Lower lobe of right lung (tissue), 2 donors: ENCODE data around the gene LRP5. TPM values are rescaled to one million over a fixed set of nuclear protein-coding genes. Genes with fewer than 3 reads are reported as not detected.
"Not testable (repeated sequence)": the region's sequence is repeated elsewhere in the genome, so short reads cannot be mapped to it uniquely, and the experiment has no call there.

Source experiments
- ATAC-seq, 2 donors: fragments of 200-7000 bp; cut with Tn5 transposase; one replicate each; pipeline ENCODE4 v1.9.1; 2020 to 2022; ENCODE audit warnings: mild to moderate bottlenecking in 2 of 2, moderate library complexity in 2 of 2
- DNase-seq: peaks from one replicate; pipeline ENCODE4 v3.0.0-alpha.2; 2020
- H3K27ac ChIP-seq: fragments of 200-600 bp; one replicate; pipeline ENCODE4 v1.8.0; 2022
- H3K27me3 ChIP-seq: fragments of 200-600 bp; one replicate; pipeline ENCODE4 v1.8.0; 2022; ENCODE audit warnings: low read depth
- H3K36me3 ChIP-seq: fragments of 200-600 bp; one replicate; pipeline ENCODE4 v1.8.0; 2022; ENCODE audit warnings: mild to moderate bottlenecking
- H3K4me1 ChIP-seq: fragments of 200-600 bp; one replicate; pipeline ENCODE4 v1.8.0; 2022
- H3K4me3 ChIP-seq: fragments of 200-600 bp; one replicate; pipeline ENCODE4 v1.8.0; 2022; ENCODE audit warnings: mild to moderate bottlenecking
- H3K9me3 ChIP-seq: fragments of 200-600 bp; one replicate; pipeline ENCODE4 v1.8.0; 2022
- CTCF ChIP-seq: fragments of 200-600 bp; IDR thresholded peaks from one replicate; pipeline ENCODE4 v1.8.0; 2022; ENCODE audit warnings: antibody characterized with exemption, mild to moderate bottlenecking
- intact Hi-C: fragments of 100-400 bp; cut with DNase I; formaldehyde crosslinking; loops from one replicate; pipeline ENCODE4 v1.11.0; 2022
- total RNA-seq: library from RNA; stranded (reverse); fragmentation: NEBNext Ultra II Directional; extraction: Animal tissue kit (Norgen Biotek cat#: 25700); gene quantifications from one replicate; pipeline ENCODE4 v1.2.1, GENCODE V29; 2021
- donor health status: DM: no; HTN: yes; CAD: no; lungs with severe emphysema.

Gene LRP5
- total RNA-seq, 1 donor from 2014 or later, result 66.1 TPM

- no peak for ATAC-seq
- no peak for DNase-seq
- Histone ChIP-seq H3K4me1 (peaks cover 96% of the 10 kb centered on the region), H3K36me3 (peaks cover 6% of the 10 kb centered on the region), H3K4me3 (no peak overlapping the region), H3K27me3 (no peaks in the 10 kb centered on the region), H3K9me3 (no peaks in the 10 kb centered on the region), H3K27ac (no peak overlapping the region)
- TF ChIP-seq CTCF, result no peak
- intact Hi-C loops, result no loop called here
Measured at GRCh38 chr11:68469642-68470041, 157.3 kb downstream of the LRP5 start.

DNA sequence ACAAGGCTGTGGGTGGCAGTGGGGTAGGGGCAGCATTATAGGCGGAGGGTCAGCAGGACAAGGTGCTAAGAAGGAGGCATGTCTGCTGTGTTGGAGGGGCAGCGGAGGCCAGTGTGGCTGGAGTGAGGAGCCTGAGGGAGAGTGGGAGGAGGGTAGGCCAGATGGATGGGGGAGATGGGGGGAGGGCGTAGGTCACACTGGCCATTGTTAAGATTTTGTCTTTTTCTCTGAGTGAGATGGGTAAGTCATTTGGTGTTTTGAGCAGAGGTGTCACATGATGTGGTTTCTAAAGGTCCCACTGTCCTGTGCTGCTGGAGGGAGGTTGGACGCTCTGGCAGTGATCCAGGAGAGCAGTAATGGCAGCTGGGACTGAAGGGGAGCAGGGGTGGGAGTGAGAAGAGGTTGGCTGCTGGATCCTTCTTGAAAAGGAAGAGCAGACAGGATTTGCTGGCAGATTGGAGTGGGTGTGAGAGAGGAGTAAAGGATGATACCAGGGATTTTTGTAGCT lies 158.0 kb downstream of the LRP5 start:
- Histone ChIP-seq H3K27me3 (no peaks in the 10 kb centered on the region), H3K4me3 (no peak overlapping the region), H3K9me3 (no peaks in the 10 kb centered on the region), H3K27ac (no peak overlapping the region), H3K4me1 (peaks cover 92% of the 10 kb centered on the region), H3K36me3 (peaks cover 6% of the 10 kb centered on the region)
- no peak for TF ChIP-seq CTCF
- DNase-seq (no peak), ATAC-seq (no peak)
- intact Hi-C loops, result no loop called here

DNA sequence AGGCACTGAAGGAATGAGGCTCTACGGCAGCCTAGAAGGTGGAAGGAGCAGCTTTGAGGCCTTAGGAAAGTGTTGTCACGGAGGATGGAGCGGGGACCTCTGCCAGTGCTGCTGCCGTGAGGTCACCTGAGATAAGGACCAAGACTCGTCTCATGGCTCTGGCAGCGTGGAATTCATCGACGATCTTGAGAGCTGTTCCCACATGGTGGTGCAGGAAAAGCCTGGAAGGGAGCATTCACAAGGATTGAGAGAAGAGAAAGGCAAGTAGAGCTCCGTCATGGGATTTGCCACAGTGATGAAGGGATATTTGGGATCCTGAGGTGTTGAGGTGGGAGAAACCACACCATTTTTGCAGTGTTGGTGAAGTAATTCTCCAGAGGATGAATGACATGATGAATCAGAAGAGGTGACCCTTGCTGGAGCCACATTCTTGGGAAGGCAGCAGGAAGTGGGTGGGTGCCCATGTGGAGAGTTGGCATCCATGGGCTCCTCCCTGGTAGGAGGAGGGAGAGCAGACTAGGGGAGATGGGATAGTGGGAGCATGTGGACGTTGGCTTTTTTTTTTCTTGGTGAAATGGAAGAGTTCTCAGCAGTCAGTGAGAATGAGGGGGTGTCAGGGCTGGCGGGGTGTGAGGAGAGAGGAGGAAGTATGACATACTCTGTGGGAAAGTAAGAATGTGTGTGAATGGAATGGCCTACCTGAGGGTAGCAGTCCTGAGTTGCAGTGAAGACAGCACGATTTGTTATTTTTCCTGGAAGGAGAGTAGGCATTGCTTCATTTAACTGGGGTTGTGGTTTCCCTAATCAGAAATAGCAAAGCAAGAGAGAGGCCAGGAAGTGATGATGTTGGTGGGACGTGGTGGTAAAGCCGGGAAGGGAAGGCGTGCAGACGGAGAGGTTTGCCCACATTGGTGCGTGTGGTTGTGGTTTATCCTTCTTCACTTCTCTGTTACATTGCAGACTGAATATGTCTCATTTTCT lies 159.3 kb downstream of the LRP5 start:
- intact Hi-C loops, result no loop called here
- Histone ChIP-seq H3K27ac (no peak overlapping the region), H3K4me1 (peaks cover 79% of the 10 kb centered on the region), H3K36me3 (peaks cover 6% of the 10 kb centered on the region), H3K9me3 (no peaks in the 10 kb centered on the region), H3K4me3 (no peak overlapping the region), H3K27me3 (no peaks in the 10 kb centered on the region)
- no peak for TF ChIP-seq CTCF
- ATAC-seq (peak; percentile 45 to 64), DNase-seq (no peak)

DNA sequence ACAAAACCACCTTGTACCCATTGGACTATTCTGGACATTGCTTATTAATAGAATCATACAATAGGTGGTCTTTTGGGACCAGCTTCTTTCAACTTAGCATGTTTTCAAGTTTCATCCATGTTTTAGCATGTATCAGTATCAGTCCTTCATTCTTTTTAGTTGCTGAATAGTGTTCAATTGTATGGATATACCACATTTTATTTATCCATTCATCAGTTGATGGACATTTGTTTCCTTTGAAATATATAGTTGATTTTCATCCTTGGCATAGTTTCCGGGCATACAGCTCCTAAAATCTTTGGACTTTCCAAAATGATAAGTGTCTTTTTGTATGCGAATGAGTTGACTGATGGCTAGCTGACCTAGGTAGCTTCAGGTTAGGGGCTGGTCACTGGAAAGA lies 160.4 kb downstream of the LRP5 start:
- Histone ChIP-seq H3K9me3 (no peaks in the 10 kb centered on the region), H3K27ac (no peak overlapping the region), H3K27me3 (no peaks in the 10 kb centered on the region), H3K36me3 (peaks cover 6% of the 10 kb centered on the region), H3K4me1 (peaks cover 70% of the 10 kb centered on the region), H3K4me3 (no peak overlapping the region)
- intact Hi-C loops, result no loop called here
- ATAC-seq (no peak), DNase-seq (no peak)
- no peak for TF ChIP-seq CTCF

GRCh38 chr11:68473693-68474092 lies 161.3 kb downstream of the LRP5 start:
- peaks cover 64% of the 10 kb centered on the region for H3K4me1 ChIP-seq
- H3K27me3 ChIP-seq, result no peaks in the 10 kb centered on the region
- H3K27ac ChIP-seq, result no peak overlapping the region
- TF ChIP-seq CTCF, result no peak
- DNase-seq (no peak), ATAC-seq (no peak)
- H3K4me3 ChIP-seq, result no peak overlapping the region
- intact Hi-C loops, result no loop called here
- peaks cover 6% of the 10 kb centered on the region for H3K36me3 ChIP-seq
- no peaks in the 10 kb centered on the region for H3K9me3 ChIP-seq

- ATAC-seq, H3K27ac ChIP-seq, H3K9me3 ChIP-seq, H3K27me3 ChIP-seq, H3K4me3 ChIP-seq, H3K36me3 ChIP-seq, intact Hi-C loops, DNase-seq: not testable (repeated sequence)
- H3K4me1 ChIP-seq, result peaks cover 62% of the 10 kb centered on the region
Measured at GRCh38 chr11:68475626-68476025, 163.2 kb downstream of the LRP5 start.
